GM12875 (cell line): ENCODE results near the gene MYH9.

Source experiments
- H3K4me3 ChIP-seq: one replicate; pipeline ENCODE4 v1.5.1; 2011; ENCODE audit warnings: low read depth, low read length, control low read depth
- CTCF ChIP-seq: IDR thresholded peaks from 2 replicates; pipeline ENCODE4 v1.5.1; 2011; ENCODE audit warnings: low read depth, mild to moderate bottlenecking, control low read depth, inconsistent platforms, low read length, moderate library complexity, borderline replicate concordance; ENCODE audit not compliant: insufficient read depth

MYH9 gene

GRCh38 chr22:36334081-36334820 lies 53.5 kb downstream of the MYH9 start:
- 0 out of 2 replicates have a peak, but pooled peaks have one; percentile 13 for TF ChIP-seq CTCF
- H3K4me3 ChIP-seq, result no peak overlapping the region

GRCh38 chr22:36333644-36334043 lies 54.1 kb downstream of the MYH9 start:
- no peak overlapping the region for H3K4me3 ChIP-seq
- TF ChIP-seq CTCF, result no peak

- H3K4me3 ChIP-seq, result no peak overlapping the region
- no peak for TF ChIP-seq CTCF
These were observed 55.0 kb downstream of the MYH9 start for GRCh38 chr22:36332623-36333332.

- TF ChIP-seq CTCF, result no peak
- H3K4me3 ChIP-seq, result peak overlapping the region; percentile 41
These were observed 55.7 kb downstream of the MYH9 start for GRCh38 chr22:36331912-36332622.

- TF ChIP-seq CTCF, result no peak
- H3K4me3 ChIP-seq, result peak overlapping the region; percentile 41
These were observed 56.4 kb downstream of the MYH9 start for GRCh38 chr22:36331306-36331911.

- TF ChIP-seq CTCF, result no peak
- no peak overlapping the region for H3K4me3 ChIP-seq
These were observed 57.0 kb downstream of the MYH9 start for GRCh38 chr22:36330655-36331305.
